Suprapubic skin (tissue), 4 donors: ENCODE results near the gene CSF1R. TPM values are rescaled to one million over a fixed set of nuclear protein-coding genes. Genes with fewer than 3 reads are reported as not detected.

Experiments used
- DNase-seq, 2 donors: peaks; one replicate each; pipeline ENCODE4 v3.0.0-alpha.2; 2019; ENCODE audit warnings: low spot score in 2 of 2
- H3K27ac ChIP-seq: fragments of 200-600 bp; sonication (generic); one replicate; pipeline ENCODE4 v1.5.1; 2019
- H3K27me3 ChIP-seq: fragments of 200-600 bp; sonication (generic); one replicate; pipeline ENCODE4 v1.5.1; 2019
- H3K36me3 ChIP-seq: fragments of 200-600 bp; sonication (generic); one replicate; pipeline ENCODE4 v1.5.1; 2019
- H3K4me1 ChIP-seq: fragments of 200-600 bp; sonication (generic); one replicate; pipeline ENCODE4 v1.5.1; 2019
- H3K4me3 ChIP-seq: fragments of 200-600 bp; sonication (generic); one replicate; pipeline ENCODE4 v1.5.1; 2019; ENCODE audit warnings: mild to moderate bottlenecking
- H3K9me3 ChIP-seq: fragments of 200-600 bp; sonication (generic); one replicate; pipeline ENCODE4 v1.5.1; 2019
- EP300 ChIP-seq: sonication (generic); formaldehyde crosslinking; IDR thresholded peaks from one replicate; pipeline ENCODE4 v1.6.1; 2017; ENCODE audit warnings: antibody characterized with exemption
- POLR2A ChIP-seq, 2 donors: fragments of 450-650 bp; IDR thresholded peaks; one replicate each; pipeline ENCODE4 v1.6.1; 2017; ENCODE audit warnings: antibody characterized with exemption in 2 of 2, mild to moderate bottlenecking in 2 of 2, moderate library complexity in 2 of 2
- POLR2AphosphoS5 ChIP-seq, 3 donors: sonication (generic); formaldehyde crosslinking; IDR thresholded peaks; one replicate each; pipeline ENCODE4 v1.6.1; 2017; ENCODE audit warnings: antibody characterized with exemption in 3 of 3
- WGBS: methylation state at CpG from one replicate; pipeline ENCODE4 v1.1.5; 2018; 5-methylcytosine and 5-hydroxymethylcytosine counted together
- total RNA-seq, 4 donors: library from RNA; depleted of rRNA; stranded (reverse); fragments of >200 nt; gene quantifications; one replicate each; pipeline ENCODE4 v1.1.0, GENCODE V29; 2016
- TF ChIP-seq, protein P1 (sequence below), 2 donors: fragments of 200-600 bp in 1 of 2; fragments of 450-650 bp in 1 of 2; sonication (generic) in 1 of 2; IDR thresholded peaks; one replicate each; pipeline ENCODE4 v1.5.1; 2016 to 2019; ENCODE audit warnings: antibody characterized with exemption in 2 of 2, mild to moderate bottlenecking in 1 of 2, moderate library complexity in 1 of 2

CSF1R gene
- total RNA-seq, 4 donors from 2014 or later = 9.9 to 39.7 (median 19.7) TPM

DNA sequence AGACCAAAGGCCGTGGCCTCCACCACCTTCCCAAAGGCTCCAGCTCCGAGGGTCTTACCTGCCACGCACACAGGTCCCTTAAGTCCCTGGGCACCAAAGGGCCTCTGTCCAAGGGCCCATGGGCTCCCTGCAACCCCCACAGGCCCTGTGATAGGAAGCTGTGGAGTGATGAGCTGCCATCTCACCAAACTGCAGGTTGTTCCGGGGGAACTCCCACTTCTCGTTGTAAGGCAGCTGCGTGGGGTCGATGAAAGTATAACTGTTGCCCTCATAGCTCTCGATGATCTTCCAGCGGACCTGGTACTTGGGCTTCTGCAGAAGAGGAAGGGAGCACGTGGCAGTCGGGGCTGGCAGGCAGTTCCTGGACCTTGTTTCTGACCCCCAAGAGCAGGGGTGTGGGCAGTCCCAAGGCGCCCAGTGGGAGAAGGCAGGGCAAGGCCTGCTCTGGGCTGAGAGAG lies 24.8 kb downstream of the CSF1R start:
- Histone ChIP-seq H3K4me3 (no peak overlapping the region), H3K9me3 (no peaks in the 10 kb centered on the region), H3K4me1 (no peaks in the 10 kb centered on the region), H3K27me3 (no peaks in the 10 kb centered on the region), H3K27ac (no peak overlapping the region), H3K36me3 (no peaks in the 10 kb centered on the region)
- 94% methylated on average over 9 of the region's 12 CpGs for WGBS
- TF ChIP-seq POLR2AphosphoS5 (IDR thresholded peaks at IDR 0.05) = no peak
- no peak for TF ChIP-seq POLR2A (IDR thresholded peaks at IDR 0.05)
- TF ChIP-seq EP300 = no peak
- TF ChIP-seq, protein P1, sequence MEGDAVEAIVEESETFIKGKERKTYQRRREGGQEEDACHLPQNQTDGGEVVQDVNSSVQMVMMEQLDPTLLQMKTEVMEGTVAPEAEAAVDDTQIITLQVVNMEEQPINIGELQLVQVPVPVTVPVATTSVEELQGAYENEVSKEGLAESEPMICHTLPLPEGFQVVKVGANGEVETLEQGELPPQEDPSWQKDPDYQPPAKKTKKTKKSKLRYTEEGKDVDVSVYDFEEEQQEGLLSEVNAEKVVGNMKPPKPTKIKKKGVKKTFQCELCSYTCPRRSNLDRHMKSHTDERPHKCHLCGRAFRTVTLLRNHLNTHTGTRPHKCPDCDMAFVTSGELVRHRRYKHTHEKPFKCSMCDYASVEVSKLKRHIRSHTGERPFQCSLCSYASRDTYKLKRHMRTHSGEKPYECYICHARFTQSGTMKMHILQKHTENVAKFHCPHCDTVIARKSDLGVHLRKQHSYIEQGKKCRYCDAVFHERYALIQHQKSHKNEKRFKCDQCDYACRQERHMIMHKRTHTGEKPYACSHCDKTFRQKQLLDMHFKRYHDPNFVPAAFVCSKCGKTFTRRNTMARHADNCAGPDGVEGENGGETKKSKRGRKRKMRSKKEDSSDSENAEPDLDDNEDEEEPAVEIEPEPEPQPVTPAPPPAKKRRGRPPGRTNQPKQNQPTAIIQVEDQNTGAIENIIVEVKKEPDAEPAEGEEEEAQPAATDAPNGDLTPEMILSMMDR (IDR thresholded peaks at IDR 0.05) = no peak
- no peak for DNase-seq

DNA sequence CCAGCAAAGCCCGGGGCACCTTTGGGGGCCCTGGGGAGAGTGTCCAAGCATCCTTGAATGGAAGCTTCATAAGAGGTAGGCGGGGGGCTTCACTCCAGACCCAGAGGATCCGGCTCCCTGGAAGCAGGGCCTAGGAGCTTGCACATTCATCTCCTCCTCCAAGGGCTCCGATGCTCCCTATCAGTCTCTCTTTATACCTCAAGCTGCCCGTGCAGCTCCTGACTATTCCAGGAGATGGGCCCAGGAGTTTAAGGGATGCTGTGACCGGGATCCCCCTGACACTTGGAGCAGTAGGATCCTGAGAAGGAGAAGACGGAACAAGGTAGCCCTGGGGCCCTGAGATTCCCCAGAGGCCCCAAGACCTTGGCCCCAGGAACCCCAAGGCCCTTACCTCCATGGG lies 25.9 kb downstream of the CSF1R start:
- H3K4me1 ChIP-seq = no peaks in the 10 kb centered on the region
- H3K9me3 ChIP-seq = no peaks in the 10 kb centered on the region
- H3K36me3 ChIP-seq = peaks cover 7% of the 10 kb centered on the region
- peak in 1 of 2 donors; percentile 31 for DNase-seq
- TF ChIP-seq EP300 = no peak
- TF ChIP-seq POLR2A (IDR thresholded peaks at IDR 0.05) = no peak
- TF ChIP-seq, protein P1 (IDR thresholded peaks at IDR 0.05) = no peak
- no peak for TF ChIP-seq POLR2AphosphoS5 (IDR thresholded peaks at IDR 0.05)
- H3K27ac ChIP-seq = no peak overlapping the region
- H3K4me3 ChIP-seq = no peak overlapping the region
- H3K27me3 ChIP-seq = no peaks in the 10 kb centered on the region
- WGBS = 79% methylated on average over 7 of the region's 7 CpGs

DNA sequence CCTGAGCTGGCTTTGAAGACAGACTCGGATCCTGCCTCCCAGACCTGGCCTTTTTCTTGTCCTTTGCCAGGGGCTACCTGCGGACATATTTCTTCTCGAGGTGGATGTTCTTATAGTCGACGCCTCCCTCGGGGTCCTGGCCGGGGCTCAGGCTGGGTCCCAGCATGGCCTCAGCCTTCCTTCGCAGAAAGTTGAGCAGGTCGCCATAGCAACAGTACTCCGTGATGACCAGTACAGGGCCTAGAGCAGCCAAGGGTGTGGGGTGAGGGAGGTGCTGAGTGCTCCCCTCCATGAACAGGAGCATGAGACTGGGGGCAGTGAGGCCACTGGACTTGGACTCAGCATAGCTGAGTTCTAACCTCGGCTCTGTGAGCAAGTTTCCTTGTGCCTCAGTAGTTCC lies 26.7 kb downstream of the CSF1R start:
- Histone ChIP-seq H3K4me1 (no peaks in the 10 kb centered on the region), H3K27ac (no peak overlapping the region), H3K9me3 (no peaks in the 10 kb centered on the region), H3K36me3 (peaks cover 10% of the 10 kb centered on the region), H3K27me3 (no peaks in the 10 kb centered on the region), H3K4me3 (no peak overlapping the region)
- DNase-seq = peak in 1 of 2 donors; percentile 60
- 91% methylated on average over 5 of the region's 11 CpGs for WGBS
- TF ChIP-seq EP300 (no peak), POLR2AphosphoS5 (IDR thresholded peaks at IDR 0.05) (no peak), POLR2A (IDR thresholded peaks at IDR 0.05) (no peak)
- TF ChIP-seq, protein P1 (IDR thresholded peaks at IDR 0.05) = no peak

DNA sequence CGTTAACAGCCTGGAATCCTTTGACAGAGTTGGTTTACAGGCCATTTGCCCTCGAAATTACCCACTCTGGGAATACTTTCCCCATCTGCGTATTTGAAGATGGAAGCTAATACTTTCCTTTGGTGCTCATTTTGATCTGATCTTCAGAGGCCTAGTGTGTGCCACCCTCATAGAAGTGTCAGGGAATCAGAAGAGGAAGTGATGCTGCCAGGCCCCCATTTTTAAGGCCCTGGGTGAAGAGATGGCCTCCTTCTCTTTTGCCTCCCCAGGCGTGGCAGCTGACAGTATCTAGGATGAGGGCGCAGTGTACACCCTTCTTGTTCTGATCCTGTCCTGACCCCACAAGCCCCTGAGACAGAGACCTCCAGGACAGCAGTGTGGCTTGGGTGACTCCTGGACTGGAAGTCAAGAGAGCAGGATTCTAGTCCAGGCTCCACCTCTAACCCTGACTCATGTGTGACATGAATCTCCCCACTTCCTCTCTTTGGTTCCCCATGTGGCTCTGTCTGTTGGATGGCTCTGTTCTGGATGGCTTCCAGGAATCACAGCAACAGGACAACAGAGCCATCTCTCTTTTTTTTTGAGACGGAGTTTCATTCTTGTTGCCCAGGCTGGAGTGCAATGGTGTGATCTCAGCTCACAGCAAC lies 27.8 kb downstream of the CSF1R start:
- TF ChIP-seq EP300 = no peak
- no peak for TF ChIP-seq POLR2AphosphoS5 (IDR thresholded peaks at IDR 0.05)
- TF ChIP-seq POLR2A (IDR thresholded peaks at IDR 0.05) = no peak
- TF ChIP-seq, protein P1 (IDR thresholded peaks at IDR 0.05) = no peak
- no peak overlapping the region for H3K27ac ChIP-seq

DNA sequence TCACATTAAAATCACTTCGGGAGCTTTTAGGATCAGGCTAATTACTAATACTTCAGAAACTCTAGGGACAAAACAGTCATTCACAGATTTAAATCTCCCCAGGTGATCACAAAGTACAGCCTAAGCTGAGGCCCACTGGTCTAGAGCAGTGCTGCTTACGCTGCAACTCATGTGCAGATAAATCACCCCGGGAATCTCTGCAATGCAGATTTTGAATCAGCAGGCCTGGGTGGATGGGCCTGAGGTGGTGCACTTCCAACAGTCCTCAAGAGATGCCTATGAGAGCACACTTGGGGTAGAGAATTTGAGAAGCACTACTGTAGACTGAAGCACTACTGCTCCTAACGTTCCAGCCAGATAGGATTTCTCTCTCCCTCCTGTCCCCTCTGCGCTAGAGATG lies 28.4 kb downstream of the CSF1R start:
- H3K27ac ChIP-seq = no peak overlapping the region
- DNase-seq = peak in 1 of 2 donors; percentile 14
- no peaks in the 10 kb centered on the region for H3K4me1 ChIP-seq
- peaks cover 26% of the 10 kb centered on the region for H3K36me3 ChIP-seq
- H3K9me3 ChIP-seq = no peaks in the 10 kb centered on the region
- H3K27me3 ChIP-seq = no peaks in the 10 kb centered on the region
- TF ChIP-seq POLR2A (IDR thresholded peaks at IDR 0.05) = no peak
- TF ChIP-seq, protein P1 (IDR thresholded peaks at IDR 0.05) = no peak
- no peak for TF ChIP-seq POLR2AphosphoS5 (IDR thresholded peaks at IDR 0.05)
- TF ChIP-seq EP300 = no peak
- 80% methylated on average over 5 of the region's 5 CpGs for WGBS
- H3K4me3 ChIP-seq = no peak overlapping the region

More for the DNA sequence above, 27.8 kb downstream of the CSF1R start:
- WGBS = 82% methylated on average over 6 of the region's 6 CpGs
- Histone ChIP-seq H3K9me3 (no peaks in the 10 kb centered on the region), H3K27me3 (no peaks in the 10 kb centered on the region), H3K36me3 (peaks cover 20% of the 10 kb centered on the region), H3K4me1 (no peaks in the 10 kb centered on the region), H3K4me3 (no peak overlapping the region)
- DNase-seq = peak in 1 of 2 donors; percentile 59
